Ovary (tissue), 9 donors: ENCODE results near the gene EXOC2. TPM values are rescaled to one million over a fixed set of nuclear protein-coding genes. Genes with fewer than 3 reads are reported as not detected.

ENCODE experiments used
- DNase-seq, 5 donors: peaks; one replicate each; pipeline ENCODE4 v3.0.0-alpha.2; 2019 to 2020
- H3K27ac ChIP-seq, 2 donors: fragments of 200-600 bp; one replicate each; pipeline versions ENCODE4 v1.5.1 to v1.8.0; 2019 to 2022
- H3K27me3 ChIP-seq: fragments of 200-600 bp; one replicate; pipeline ENCODE4 v1.8.0; 2022
- H3K36me3 ChIP-seq: fragments of 200-600 bp; sonication (generic); one replicate; pipeline ENCODE4 v1.5.1; 2019
- H3K4me1 ChIP-seq: one replicate; pipeline ENCODE4 v1.8.1; 2013; ENCODE audit warnings: mild to moderate bottlenecking, moderate library complexity; ENCODE audit not compliant: insufficient read depth
- H3K4me3 ChIP-seq: fragments of 200-600 bp; sonication (generic); one replicate; pipeline ENCODE4 v1.5.1; 2017
- H3K9me3 ChIP-seq, 2 donors: fragments of 200-600 bp in 1 of 2; sonication (generic) in 1 of 2; one replicate each; pipeline versions ENCODE4 v1.5.1 to v1.8.1; 2013 to 2019; ENCODE audit warnings: mild to moderate bottlenecking in 1 of 2, moderate library complexity in 1 of 2
- CTCF ChIP-seq, 3 donors: fragments of 450-650 bp in 2 of 3; fragments of 200-600 bp in 1 of 3; IDR thresholded peaks; one replicate each; pipeline versions ENCODE4 v1.5.1 to v1.8.0; 2016 to 2022; ENCODE audit warnings: antibody characterized with exemption in 3 of 3, mild to moderate bottlenecking in 1 of 3
- EP300 ChIP-seq: sonication (generic); formaldehyde crosslinking; IDR thresholded peaks from one replicate; pipeline ENCODE4 v1.6.1; 2017; ENCODE audit warnings: antibody characterized with exemption
- POLR2A ChIP-seq: fragments of 450-650 bp; IDR thresholded peaks from one replicate; pipeline ENCODE4 v1.6.1; 2017; ENCODE audit warnings: antibody characterized with exemption, mild to moderate bottlenecking, moderate library complexity
- WGBS, 3 donors: extraction: QIAGEN DNeasy Blood & Tissue Kit in 1 of 3; methylation state at CpG; one replicate each; pipeline versions ENCODE4 v1.1.5 to v1.1.7; 2013 to 2017; 5-methylcytosine and 5-hydroxymethylcytosine counted together
- intact Hi-C, 4 donors: fragments of 100-400 bp; cut with DNase I; formaldehyde crosslinking; loops; one replicate each; pipeline versions ENCODE4 v1.11.0 to v1.15.1; 2022 to 2023
- polyA plus RNA-seq, 2 donors: library from polyadenylated mRNA; stranded (reverse); fragments of 200-250 nt in 1 of 2; fragments of 350-450 nt in 1 of 2; fragmentation: Illumina TruSeq in 1 of 2; extraction: RNeasy Lipid Tissue Mini Kit (QIAGEN cat#74804) in 1 of 2; gene quantifications; one replicate each; pipeline ENCODE4 v1.2.3, GENCODE V29; 2013 to 2014
- total RNA-seq, 7 donors: library from RNA; depleted of rRNA in 2 of 7; stranded (reverse); fragments of >200 nt in 2 of 7; fragmentation: NEBNext Ultra II Directional in 3 of 7; extraction: Animal tissue kit (Norgen Biotek cat#: 25700) in 3 of 7; gene quantifications; one replicate each; pipeline versions ENCODE4 v1.1.0 to v1.2.4, GENCODE V29; 2016 to 2023
- donor health status: DM: no; HTN: no; CAD: no; lungs with moderate emphysema.
- donor health status: DM: no; HTN: no; CAD: no.
- donor health status: Bipolar disorder and iron deficiency.
- donor health status: DM: yes; HTN: yes; CAD: no.
- donor health status: DM: no; HTN: no; CAD: no.
- donor health status: DM: yes; HTN: yes; CAD: no.

EXOC2 gene
- total and polyA plus RNA-seq, 9 donors: 7.5 to 17.3 (median 14.2) TPM

- intact Hi-C loops: no loop called here
- H3K4me1 ChIP-seq: no peaks in the 10 kb centered on the region
- no peaks in the 10 kb centered on the region for H3K9me3 ChIP-seq
- WGBS, 3 donors: 84 to 88% (median 88%) methylated on average over 6 of the region's 6 CpGs
- H3K4me3 ChIP-seq: no peak overlapping the region
- H3K27ac ChIP-seq: no peak overlapping the region
- DNase-seq: no peak
- no peaks in the 10 kb centered on the region for H3K36me3 ChIP-seq
- no peaks in the 10 kb centered on the region for H3K27me3 ChIP-seq
- no peak for TF ChIP-seq CTCF (IDR thresholded peaks at IDR 0.05)
- TF ChIP-seq EP300: no peak
- no peak for TF ChIP-seq POLR2A
Measured at GRCh38 chr6:548517-548916, 144.4 kb downstream of the EXOC2 start.

- no peaks in the 10 kb centered on the region for H3K9me3 ChIP-seq
- no peak overlapping the region for H3K27ac ChIP-seq
- DNase-seq: no peak
- H3K4me3 ChIP-seq: no peak overlapping the region
- no peaks in the 10 kb centered on the region for H3K27me3 ChIP-seq
- 91 to 92% (median 92%) methylated on average over 5 of the region's 5 CpGs for WGBS, 3 donors
- no peaks in the 10 kb centered on the region for H3K4me1 ChIP-seq
- no peaks in the 10 kb centered on the region for H3K36me3 ChIP-seq
- no peak for TF ChIP-seq CTCF (IDR thresholded peaks at IDR 0.05)
- no peak for TF ChIP-seq POLR2A
- TF ChIP-seq EP300: no peak
- intact Hi-C loops: no loop called here
Measured at GRCh38 chr6:548091-548490, 144.8 kb downstream of the EXOC2 start.

- TF ChIP-seq POLR2A (no peak), EP300 (no peak), CTCF (IDR thresholded peaks at IDR 0.05) (no peak)
- DNase-seq: no peak
- Histone ChIP-seq H3K27ac (no peak overlapping the region), H3K27me3 (no peaks in the 10 kb centered on the region), H3K4me1 (no peaks in the 10 kb centered on the region), H3K4me3 (no peak overlapping the region), H3K36me3 (no peaks in the 10 kb centered on the region), H3K9me3 (no peaks in the 10 kb centered on the region)
- intact Hi-C loops: no loop called here
Measured at GRCh38 chr6:540490-540889, 152.4 kb downstream of the EXOC2 start.

DNA sequence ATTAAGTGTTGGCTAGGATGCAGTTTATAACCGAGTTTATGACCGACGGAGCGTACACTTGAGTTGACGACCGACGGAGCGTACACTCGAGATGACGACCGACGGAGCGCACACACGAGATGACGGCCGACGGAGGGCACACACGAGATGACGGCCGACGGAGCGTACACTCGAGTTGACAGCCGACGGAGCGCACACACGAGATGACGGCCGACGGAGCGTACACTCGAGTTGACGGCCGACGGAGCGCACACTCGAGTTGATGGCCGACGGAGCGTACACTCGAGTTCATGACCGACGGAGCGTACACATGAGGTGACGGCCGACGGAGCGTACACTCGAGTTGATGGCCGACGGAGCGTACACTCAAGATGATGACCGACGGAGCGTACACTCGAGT, 155.8 kb downstream of the EXOC2 start:
- H3K27me3 ChIP-seq: no peaks in the 10 kb centered on the region
- H3K4me3 ChIP-seq: no peak overlapping the region
- TF ChIP-seq EP300: no peak
- no peak for DNase-seq
- no peaks in the 10 kb centered on the region for H3K36me3 ChIP-seq
- H3K9me3 ChIP-seq: no peaks in the 10 kb centered on the region
- no peaks in the 10 kb centered on the region for H3K4me1 ChIP-seq
- 96% methylated on average over 56 of the region's 56 CpGs for WGBS, 3 donors
- no peak overlapping the region for H3K27ac ChIP-seq
- intact Hi-C loops: no loop called here

GRCh38 chr6:530425-530824, 162.5 kb downstream of the EXOC2 start:
- H3K27ac ChIP-seq: no peak overlapping the region
- H3K36me3 ChIP-seq: no peaks in the 10 kb centered on the region
- H3K4me3 ChIP-seq: no peak overlapping the region
- H3K27me3 ChIP-seq: no peaks in the 10 kb centered on the region
- no peak for TF ChIP-seq EP300
- no peak for TF ChIP-seq CTCF (IDR thresholded peaks at IDR 0.05)
- no peak for TF ChIP-seq POLR2A
- no peaks in the 10 kb centered on the region for H3K4me1 ChIP-seq
- intact Hi-C loops: no loop called here
- WGBS, 3 donors: 89 to 94% (median 93%) methylated on average over 9 of the region's 9 CpGs
- no peak for DNase-seq
- no peaks in the 10 kb centered on the region for H3K9me3 ChIP-seq
